Tibial nerve (tissue), 3 donors: Measurements from ENCODE around the gene DENND2A.
"Not testable (repeated sequence)": the region's sequence is repeated elsewhere in the genome, so short reads cannot be mapped to it uniquely, and the experiment has no call there.

ENCODE experiments used
- CTCF ChIP-seq, 5 experiments: fragments of 200-600 bp in 3 of 5; fragments of 450-650 bp in 2 of 5; sonication (generic) in 3 of 5; IDR thresholded peaks; one replicate each; pipeline ENCODE4 v1.5.1; 2016 to 2019; ENCODE audit warnings: antibody characterized with exemption in 5 of 5, mild to moderate bottlenecking in 3 of 5, moderate library complexity in 2 of 5
- POLR2A ChIP-seq, 2 donors: fragments of 450-650 bp; IDR thresholded peaks; one replicate each; pipeline ENCODE4 v1.6.1; 2017; ENCODE audit warnings: antibody characterized with exemption in 2 of 2, mild to moderate bottlenecking in 2 of 2, moderate library complexity in 2 of 2

GRCh38 chr7:140529428-140529827 lies 111.2 kb downstream of the DENND2A start:
- TF ChIP-seq CTCF, POLR2A (IDR thresholded peaks at IDR 0.05): not testable (repeated sequence)
